Endometrium (tissue), 2 donors: ENCODE measurements around the gene SLC15A5.

Experiments
- FAIRE-seq: peaks from 2 replicates; lab custom pipeline; 2012; peaks lifted over from hg19 to GRCh38; lab: Jason Lieb, UNC
- donor health status: control.
- donor health status: control.

The SLC15A5 gene

DNA sequence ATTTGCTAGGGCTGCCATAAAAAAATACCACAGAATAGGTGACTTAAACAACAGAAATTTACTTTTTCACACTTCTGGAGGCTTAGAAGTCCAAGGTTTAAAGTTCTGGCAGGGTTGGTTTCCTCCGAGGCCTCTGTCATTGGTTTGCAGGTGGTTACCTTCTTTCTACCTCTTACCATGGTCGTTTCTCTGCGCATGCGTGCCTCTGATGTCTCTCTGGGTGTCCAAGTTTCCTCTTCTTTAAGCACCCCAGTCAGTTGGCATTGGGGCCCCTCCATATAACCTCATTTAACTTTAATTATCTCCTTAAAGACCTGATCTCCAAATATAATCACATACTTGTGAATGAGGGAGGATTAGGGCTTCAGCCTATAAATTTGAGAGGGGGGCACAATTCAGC lies 103.2 kb downstream of the SLC15A5 start:
- FAIRE-seq, result no peak

DNA sequence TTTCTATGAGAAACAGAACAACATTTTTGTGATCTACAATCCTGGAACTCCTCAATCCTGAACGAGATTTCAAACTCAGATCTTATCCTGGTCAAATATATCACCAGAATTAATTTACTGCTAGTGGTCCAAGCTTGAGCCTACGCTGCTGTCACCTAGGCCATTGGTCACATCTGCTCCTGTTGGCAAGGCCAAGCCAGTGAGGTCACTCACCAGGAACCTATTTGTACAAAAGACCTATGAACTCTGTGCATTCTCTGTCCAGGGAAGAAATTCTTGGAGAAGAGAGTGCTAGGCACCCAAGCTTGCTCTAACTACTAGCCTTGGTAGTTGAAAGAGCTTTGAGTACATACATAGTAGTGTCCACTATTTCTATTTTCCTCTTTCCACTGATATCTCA lies 106.1 kb downstream of the SLC15A5 start:
- FAIRE-seq, result no peak

DNA sequence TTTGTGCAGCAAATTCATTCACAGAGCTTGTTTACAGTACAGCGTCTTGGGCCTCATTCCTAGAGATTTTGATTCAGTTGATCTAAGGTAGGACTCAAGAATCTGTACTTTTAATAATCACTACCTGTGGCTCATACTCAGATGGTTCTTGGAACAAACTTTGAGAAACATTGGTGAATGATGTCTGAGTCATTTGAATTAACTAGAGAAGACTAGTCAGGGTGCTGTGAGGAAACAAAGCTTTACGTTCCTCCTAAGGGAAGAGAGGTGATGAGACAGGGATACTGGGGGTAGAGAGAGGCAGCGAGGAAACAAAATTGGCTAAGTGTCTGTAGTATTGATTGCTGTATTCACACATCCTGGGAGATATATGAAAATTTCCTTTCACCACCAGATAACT lies 109.4 kb downstream of the SLC15A5 start:
- FAIRE-seq, result no peak

DNA sequence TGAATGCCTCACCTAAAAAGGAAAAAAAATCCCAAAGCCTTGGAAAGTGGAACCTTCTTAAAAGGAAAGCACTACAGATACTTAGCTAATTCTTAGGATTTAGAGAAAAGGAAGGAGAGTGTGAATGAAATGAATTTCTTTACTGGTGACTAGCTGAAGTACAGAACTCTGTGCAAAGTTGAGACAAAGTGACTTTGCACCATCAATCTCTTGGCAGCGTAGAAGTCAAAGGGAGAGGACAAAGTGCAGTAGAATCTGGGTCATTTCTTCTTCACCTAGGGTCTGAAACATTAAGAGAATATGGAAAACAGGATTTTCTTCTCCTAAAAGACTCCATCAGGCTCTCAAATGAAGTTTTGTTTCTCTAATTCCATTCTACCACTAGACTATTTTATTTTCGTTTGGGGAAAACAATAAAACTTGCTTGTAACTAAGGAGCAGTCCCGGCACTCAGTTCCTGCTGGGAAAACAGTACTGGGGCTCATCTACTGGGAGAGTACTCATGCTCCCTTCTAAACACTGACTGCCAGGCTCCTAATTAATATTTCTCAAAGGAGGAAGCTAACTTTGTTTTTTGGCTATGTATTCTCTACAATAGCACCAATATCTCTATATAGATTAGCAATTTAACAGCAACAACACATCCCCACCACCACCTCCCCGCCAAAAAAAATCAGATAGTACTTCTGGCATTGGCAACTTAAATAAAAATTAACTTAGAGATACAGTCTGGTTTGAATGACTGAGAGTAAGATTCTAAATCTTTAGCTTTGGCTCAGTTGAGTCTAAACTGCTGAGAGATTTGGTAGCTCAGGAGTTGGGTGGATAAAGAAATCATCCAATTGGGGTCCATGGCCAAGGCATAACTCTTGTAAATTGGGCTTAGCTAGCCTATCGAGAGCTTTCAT lies 110.7 kb downstream of the SLC15A5 start:
- FAIRE-seq, result no peak

DNA sequence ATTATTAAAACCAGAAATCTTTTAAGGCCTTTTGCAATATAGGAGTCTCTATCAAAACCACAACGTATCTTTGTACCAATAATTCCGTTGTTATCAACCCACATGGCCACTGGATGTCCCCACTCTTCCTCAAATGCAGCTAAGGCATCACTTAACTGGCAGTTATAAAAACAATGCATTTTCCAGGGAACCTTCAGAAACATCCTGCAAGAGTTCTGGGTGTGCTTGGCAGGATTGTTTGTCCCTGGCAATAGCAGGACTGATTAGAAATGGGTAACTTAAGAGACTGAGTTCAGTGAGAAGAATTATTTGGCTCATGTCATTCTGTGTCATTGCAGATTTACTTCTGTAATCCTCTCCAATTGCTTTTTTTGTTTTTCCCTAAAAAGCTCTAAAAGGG lies 112.0 kb downstream of the SLC15A5 start:
- FAIRE-seq, result peak; percentile 60

DNA sequence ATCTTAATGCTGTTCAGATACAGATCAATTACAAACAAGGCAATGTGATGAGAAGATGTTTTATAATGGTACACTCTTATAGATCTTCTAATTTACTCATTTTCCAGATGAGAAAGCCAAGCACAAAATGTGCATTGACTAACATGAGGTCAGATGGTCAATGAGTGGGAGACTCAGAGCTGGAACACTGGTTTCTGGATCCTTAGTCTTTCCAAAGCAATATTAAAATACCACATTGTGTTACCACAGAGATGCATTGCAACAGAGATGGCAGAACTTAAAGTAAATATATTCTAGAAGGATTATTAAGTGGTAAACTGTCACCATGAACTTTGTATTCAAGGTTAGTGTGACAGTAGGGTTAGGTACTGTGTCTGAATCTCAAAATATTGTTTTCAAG lies 113.6 kb downstream of the SLC15A5 start:
- FAIRE-seq, result no peak

DNA sequence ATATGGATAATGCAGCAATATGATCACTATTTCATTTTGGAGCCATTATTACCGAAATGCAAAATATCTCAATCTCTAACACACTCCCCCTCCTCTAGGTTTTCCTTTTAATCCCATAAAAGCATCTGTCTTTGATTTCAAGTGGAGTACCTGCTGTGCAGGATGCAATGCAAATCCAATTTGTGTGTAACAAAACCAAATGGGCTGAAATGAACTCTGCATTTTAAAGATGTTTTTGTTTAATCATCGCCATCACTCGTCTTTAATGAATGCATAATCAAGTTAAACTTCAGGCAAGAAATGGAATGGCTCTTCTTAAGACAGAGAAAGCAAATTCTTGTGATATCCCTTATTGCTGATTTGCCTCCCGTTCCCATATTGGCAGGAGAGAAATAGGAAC lies 114.3 kb downstream of the SLC15A5 start:
- no peak for FAIRE-seq

DNA sequence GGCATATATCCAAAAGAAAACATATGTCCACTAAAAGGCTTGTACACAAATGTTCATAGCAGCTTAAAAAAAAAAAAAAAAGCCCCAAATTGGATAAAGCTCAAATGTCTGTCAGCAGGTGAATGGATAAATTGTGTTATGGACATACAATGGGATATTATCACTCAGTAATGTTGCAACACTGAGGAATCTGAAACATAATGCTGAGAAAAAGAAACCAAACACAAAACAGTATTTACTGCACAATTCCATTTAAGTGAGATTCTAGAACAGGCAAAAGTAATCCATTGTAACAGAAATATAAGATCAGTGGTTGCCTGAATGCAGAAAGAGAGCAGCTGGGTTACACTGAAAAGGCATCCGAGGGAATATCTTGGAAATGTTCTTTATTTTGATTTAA lies 117.9 kb downstream of the SLC15A5 start:
- no peak for FAIRE-seq

DNA sequence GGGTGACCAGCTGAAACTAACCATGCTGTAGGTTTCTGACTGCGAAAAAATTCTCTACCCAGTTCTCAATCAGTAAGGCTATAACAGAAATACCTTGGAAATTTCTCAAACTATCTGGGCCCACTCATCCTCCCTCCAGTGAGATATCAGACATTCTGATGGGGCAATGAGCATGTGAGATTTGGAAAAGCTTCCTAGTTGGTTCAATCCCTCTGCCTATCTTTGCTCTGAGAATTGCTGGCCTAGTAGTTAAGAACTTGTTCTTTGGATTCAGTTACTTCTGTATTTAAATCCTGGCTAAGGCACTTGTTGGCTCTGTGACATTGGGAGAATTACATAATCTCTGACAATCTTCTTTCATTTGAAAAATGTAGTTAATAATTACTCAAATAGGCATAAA lies 119.4 kb downstream of the SLC15A5 start:
- FAIRE-seq, result no peak

DNA sequence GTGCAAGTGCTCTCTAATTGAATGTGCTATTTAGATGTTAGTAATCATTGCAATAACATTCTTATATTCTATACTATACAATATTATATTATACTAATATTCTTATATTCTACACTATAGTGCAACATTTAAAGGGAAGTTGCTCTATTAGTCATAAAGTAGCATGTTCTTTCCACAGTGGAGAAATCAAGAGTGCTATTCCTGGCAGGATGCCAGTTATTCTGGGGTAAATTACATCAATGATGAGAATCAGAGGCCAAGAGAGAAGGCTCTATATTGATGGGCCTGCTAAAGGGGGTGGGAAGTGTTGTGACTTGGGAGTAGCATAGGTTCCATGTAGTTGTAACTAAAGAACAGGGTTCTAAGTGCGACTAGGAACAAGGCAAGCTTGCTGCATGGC lies 121.5 kb downstream of the SLC15A5 start:
- FAIRE-seq, result no peak

DNA sequence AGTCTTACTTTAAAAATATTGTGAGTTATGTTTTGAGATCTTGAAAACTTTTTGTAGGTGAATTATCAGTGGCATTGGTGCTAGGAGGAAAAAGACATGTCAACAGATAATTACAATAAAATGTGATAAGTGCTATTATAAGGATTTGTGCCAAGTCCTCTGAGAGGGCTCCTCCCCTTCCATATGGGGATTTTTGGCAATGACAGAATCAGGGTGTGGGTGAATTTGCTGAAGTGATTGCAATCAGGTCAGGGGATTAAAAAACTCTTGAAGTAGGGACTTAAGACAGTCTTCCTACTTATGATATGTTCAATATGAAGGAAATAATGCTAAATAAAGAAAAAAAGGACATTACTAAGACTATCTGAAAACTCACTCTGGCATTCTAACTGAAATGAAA lies 122.5 kb downstream of the SLC15A5 start:
- no peak for FAIRE-seq

DNA sequence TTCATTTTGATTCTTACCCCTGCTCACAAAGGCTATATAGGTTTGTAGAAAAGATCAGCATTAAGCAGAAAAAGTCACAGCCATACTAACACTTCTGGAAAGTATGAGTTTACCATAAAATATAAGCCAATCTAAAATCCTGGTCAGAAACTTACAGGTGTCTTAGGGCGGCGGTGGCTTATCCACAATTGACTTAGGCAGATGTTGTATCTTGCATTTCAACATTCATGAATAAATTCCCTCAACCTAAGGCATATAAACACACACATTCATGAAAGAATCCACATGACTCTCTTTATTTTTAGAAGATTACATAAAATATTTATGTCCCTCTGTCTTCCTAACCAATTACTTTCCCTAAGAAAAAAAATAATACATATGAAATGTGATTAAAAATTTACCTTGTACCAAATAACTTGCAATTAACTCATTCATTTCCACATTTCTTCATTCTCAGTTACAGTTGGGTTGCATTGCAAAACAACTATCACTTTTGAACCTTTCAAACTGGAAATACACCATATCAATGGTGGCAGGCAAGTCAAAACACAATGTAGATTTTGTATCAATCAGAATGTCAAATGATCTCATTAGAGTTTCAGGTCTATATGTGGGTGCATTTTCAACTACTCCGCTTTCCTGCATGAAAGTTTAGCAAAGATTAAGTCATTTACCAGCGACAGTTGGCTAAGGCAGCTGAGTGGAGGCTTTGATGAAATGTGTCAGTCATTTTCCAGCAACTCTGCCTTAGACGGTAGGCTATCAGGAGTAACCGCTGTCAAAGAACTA lies 124.4 kb downstream of the SLC15A5 start:
- no peak for FAIRE-seq

DNA sequence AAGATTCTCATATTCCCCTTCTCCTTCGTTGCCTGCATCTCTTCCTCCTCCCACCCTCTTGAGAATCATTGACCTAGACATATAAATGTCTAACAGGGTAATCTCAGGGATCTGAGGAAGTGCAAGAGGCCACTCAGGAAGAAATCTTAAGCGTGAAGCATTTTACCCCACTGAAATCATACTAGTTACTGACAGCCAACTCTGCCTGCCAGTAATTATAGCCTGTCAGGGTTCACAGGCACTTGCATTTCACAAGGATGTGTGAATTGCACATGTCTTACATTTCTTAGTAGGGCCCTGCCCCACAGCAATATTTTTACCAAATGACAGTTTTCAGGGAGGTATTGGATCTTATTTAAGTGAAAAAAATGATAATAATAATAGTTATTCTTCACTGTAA lies 127.2 kb downstream of the SLC15A5 start:
- FAIRE-seq, result no peak

DNA sequence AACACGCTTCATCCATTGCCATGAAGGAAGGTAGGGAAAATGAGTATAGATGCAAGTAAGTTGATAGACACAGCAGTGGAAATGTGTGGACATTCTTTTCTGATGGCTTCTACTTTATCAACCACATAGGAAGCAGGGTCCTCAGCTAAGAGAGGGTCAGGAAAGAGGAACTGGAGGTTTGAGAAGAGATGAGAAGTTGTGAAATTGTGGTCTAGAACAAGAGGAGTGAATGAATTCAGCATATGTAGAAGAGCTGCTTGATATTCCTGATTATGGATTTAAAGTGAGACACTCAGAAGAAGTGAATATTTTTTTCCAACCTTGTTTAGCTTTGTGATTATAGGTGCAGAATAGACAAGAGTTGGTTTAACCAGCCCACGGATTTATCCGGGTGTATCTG lies 128.5 kb downstream of the SLC15A5 start:
- FAIRE-seq, result no peak
